HepG2 (cell line): ENCODE results near the gene INF2. TPM values are rescaled to one million over a fixed set of nuclear protein-coding genes. Genes with fewer than 3 reads are reported as not detected.
A peak's percentile ranks its signal among the peaks of the same experiment; 100 is the strongest.

Experiments
- ATM ChIP-seq: fragments of 450-650 bp; IDR thresholded peaks from 2 replicates; pipeline ENCODE4 v1.7.1; 2017; ENCODE audit warnings: mild to moderate bottlenecking, borderline replicate concordance
- BRCA1 ChIP-seq: sonication (generic); formaldehyde crosslinking; IDR thresholded peaks from 2 replicates; pipeline ENCODE4 v1.4.0; 2020; ENCODE audit warnings: missing genetic modification reagents
- CREB1 ChIP-seq, 2 experiments: fragments of 450-650 bp in 1 of 2; IDR thresholded peaks; 2 replicates each; pipeline ENCODE4 v1.6.1; 2016 to 2017; ENCODE audit warnings: control low read depth in 1 of 2, mild to moderate bottlenecking in 1 of 2, missing compliant biosample characterization in 1 of 2, missing genetic modification characterization in 1 of 2
- EP300 ChIP-seq, 3 experiments: sonication (generic) in 1 of 3; formaldehyde crosslinking in 1 of 3; IDR thresholded peaks; 2 replicates each; pipeline versions ENCODE4 v1.5.1 to v1.6.1; 2011 to 2020; ENCODE audit warnings: low read depth in 2 of 3, low read length in 2 of 3, borderline replicate concordance in 1 of 3, improper control_type of control experiment in 1 of 3, mild to moderate bottlenecking in 1 of 3, missing genetic modification reagents in 1 of 3, moderate library complexity in 1 of 3
- HES4 ChIP-seq: sonication (generic); formaldehyde crosslinking; IDR thresholded peaks from 2 replicates; pipeline ENCODE4 v1.9.0; 2021; ENCODE audit warnings: mild to moderate bottlenecking, missing genetic modification reagents, borderline replicate concordance
- HOXA7 ChIP-seq: sonication (generic); formaldehyde crosslinking; IDR thresholded peaks from 2 replicates; pipeline ENCODE4 v1.8.1; 2022; ENCODE audit warnings: mild to moderate bottlenecking, missing genetic modification reagents, moderate library complexity
- RARG ChIP-seq: sonication (generic); formaldehyde crosslinking; IDR thresholded peaks from 2 replicates; pipeline ENCODE4 v1.4.0; 2020; ENCODE audit warnings: low read depth, mild to moderate bottlenecking, missing genetic modification reagents
- TGIF2 ChIP-seq: IDR thresholded peaks from 2 replicates; pipeline ENCODE4 v1.6.1; 2016; ENCODE audit warnings: control low read depth, missing compliant biosample characterization
- ZBTB21 ChIP-seq: sonication (generic); formaldehyde crosslinking; IDR thresholded peaks from 2 replicates; pipeline ENCODE4 v1.4.0; 2020; ENCODE audit warnings: missing genetic modification reagents
- ZNF3 ChIP-seq: IDR thresholded peaks from 2 replicates; pipeline ENCODE4 v1.7.0; 2017; ENCODE audit warnings: inconsistent platforms
- ZNF615 ChIP-seq: sonication (generic); formaldehyde crosslinking; IDR thresholded peaks from 2 replicates; pipeline ENCODE4 v1.5.0; 2020; ENCODE audit warnings: mild to moderate bottlenecking, missing genetic modification reagents, borderline replicate concordance
- ZNF703 ChIP-seq: sonication (generic); formaldehyde crosslinking; IDR thresholded peaks from 2 replicates; pipeline ENCODE4 v1.5.1; 2020; ENCODE audit warnings: missing genetic modification reagents, mild to moderate bottlenecking, moderate library complexity, borderline replicate concordance
- ZNF768 ChIP-seq: sonication (generic); formaldehyde crosslinking; IDR thresholded peaks from 2 replicates; pipeline ENCODE4 v1.4.0; 2020; ENCODE audit warnings: missing genetic modification reagents
- polyA plus RNA-seq, 8 experiments: library from polyadenylated mRNA; depleted of rRNA in 3 of 8; stranded (reverse) in 7 of 8; unstranded in 1 of 8; fragments of >200 nt; fragmentation: Illumina TruSeq in 4 of 8; extraction: Trizol in 4 of 8; gene quantifications; 2 replicates each; pipeline versions ENCODE4 v1.2.1 to v1.2.3, GENCODE V29; 2011 to 2016; ENCODE audit warnings: low read depth in 4 of 8, missing spikeins in 1 of 8, mixed read lengths in 1 of 8; ENCODE audit not compliant: insufficient read depth in 1 of 8
- total RNA-seq, 5 experiments: library from RNA; depleted of rRNA; stranded (reverse); fragments of >200 nt; fragmentation: Illumina TruSeq; extraction: Trizol; gene quantifications; 2 replicates each; pipeline ENCODE4 v1.2.3, GENCODE V29; 2016; ENCODE audit warnings: low read depth in 1 of 5
- TF ChIP-seq, protein P1 (sequence below): sonication (generic); formaldehyde crosslinking; IDR thresholded peaks from 2 replicates; pipeline ENCODE4 v1.4.0; 2020; ENCODE audit warnings: missing genetic modification reagents
- TF ChIP-seq, protein P2 (sequence below): sonication (generic); formaldehyde crosslinking; IDR thresholded peaks from 2 replicates; pipeline ENCODE4 v1.4.0; 2020; ENCODE audit warnings: mild to moderate bottlenecking, missing genetic modification reagents
- TF ChIP-seq, protein P3 (sequence below): sonication (generic); formaldehyde crosslinking; IDR thresholded peaks from 2 replicates; pipeline ENCODE4 v1.5.0; 2020; ENCODE audit warnings: missing genetic modification reagents
- TF ChIP-seq, protein P4 (sequence below): sonication (generic); formaldehyde crosslinking; IDR thresholded peaks from 2 replicates; pipeline ENCODE4 v1.4.0; 2020; ENCODE audit warnings: missing genetic modification reagents
- TF ChIP-seq, protein P5 (sequence below): sonication (generic); formaldehyde crosslinking; IDR thresholded peaks from 2 replicates; pipeline ENCODE4 v1.4.0; 2020; ENCODE audit warnings: mild to moderate bottlenecking, missing genetic modification reagents

Gene INF2
- total and polyA plus RNA-seq, 2 of the 13 experiments (the other 11 are each of a cell fraction or from before 2014, with no cell fraction given), result 16.4 to 26.4 TPM

DNA sequence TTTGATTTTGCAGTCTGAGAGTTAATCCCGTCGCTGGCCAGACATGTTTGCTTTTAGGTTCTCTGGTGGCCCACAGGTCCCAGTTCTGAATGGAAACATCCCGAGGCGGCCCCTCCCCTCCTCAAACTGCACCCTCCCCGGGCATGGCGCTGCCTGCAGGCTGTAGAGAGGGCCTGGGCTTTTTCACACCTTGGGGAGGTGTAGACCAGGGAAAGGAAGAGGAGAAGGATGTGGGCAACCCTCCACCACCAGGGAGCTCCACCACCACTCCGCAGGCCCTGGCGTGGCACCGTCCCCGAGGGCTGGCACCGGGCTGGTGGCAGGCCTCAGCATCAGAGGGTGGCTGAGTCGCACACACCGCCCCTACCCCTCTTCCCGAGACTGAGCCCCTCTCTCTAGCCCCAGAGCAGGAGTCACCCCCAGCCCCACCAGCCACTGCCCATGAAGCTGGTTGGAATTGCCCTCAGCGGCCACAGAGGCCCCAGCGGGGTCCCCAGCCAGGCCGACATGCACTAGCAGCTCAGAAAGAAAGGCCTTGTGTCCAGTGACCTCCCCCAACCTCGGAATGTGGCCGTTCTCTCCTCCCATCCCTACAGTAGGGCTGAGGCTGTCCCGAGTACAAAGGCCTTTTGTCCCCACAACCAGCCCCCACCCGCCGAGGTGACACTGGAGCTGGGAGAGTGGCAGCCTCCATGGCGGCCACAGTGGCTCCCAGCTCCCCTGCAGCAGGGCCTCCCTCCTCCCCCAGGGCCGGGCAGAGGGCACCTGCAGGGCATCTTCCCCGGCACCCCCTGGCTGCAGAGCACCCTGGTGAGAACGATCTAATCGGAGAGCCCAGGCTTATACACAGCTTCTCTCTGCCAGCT lies 23.5 kb upstream of the INF2 start (continued):
- TF ChIP-seq, protein P1, sequence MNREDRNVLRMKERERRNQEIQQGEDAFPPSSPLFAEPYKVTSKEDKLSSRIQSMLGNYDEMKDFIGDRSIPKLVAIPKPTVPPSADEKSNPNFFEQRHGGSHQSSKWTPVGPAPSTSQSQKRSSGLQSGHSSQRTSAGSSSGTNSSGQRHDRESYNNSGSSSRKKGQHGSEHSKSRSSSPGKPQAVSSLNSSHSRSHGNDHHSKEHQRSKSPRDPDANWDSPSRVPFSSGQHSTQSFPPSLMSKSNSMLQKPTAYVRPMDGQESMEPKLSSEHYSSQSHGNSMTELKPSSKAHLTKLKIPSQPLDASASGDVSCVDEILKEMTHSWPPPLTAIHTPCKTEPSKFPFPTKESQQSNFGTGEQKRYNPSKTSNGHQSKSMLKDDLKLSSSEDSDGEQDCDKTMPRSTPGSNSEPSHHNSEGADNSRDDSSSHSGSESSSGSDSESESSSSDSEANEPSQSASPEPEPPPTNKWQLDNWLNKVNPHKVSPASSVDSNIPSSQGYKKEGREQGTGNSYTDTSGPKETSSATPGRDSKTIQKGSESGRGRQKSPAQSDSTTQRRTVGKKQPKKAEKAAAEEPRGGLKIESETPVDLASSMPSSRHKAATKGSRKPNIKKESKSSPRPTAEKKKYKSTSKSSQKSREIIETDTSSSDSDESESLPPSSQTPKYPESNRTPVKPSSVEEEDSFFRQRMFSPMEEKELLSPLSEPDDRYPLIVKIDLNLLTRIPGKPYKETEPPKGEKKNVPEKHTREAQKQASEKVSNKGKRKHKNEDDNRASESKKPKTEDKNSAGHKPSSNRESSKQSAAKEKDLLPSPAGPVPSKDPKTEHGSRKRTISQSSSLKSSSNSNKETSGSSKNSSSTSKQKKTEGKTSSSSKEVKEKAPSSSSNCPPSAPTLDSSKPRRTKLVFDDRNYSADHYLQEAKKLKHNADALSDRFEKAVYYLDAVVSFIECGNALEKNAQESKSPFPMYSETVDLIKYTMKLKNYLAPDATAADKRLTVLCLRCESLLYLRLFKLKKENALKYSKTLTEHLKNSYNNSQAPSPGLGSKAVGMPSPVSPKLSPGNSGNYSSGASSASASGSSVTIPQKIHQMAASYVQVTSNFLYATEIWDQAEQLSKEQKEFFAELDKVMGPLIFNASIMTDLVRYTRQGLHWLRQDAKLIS (CRISPR knock-in tag), result no peak
- TF ChIP-seq ZNF768 (no peak), BRCA1 (CRISPR knock-in tag) (no peak), HOXA7 (no peak), ATM (no peak), CREB1 (IDR thresholded peaks at IDR 0.05) (no peak), CREB1 (CRISPR knock-in tag; IDR thresholded peaks at IDR 0.05) (no peak; the same call in 1 of the 2 replicates), ZBTB21 (CRISPR knock-in tag) (no peak), ZNF3 (no peak), HES4 (CRISPR knock-in tag) (no peak), EP300 (IDR thresholded peaks at IDR 0.05; ENCODE audit: low read depth in 2 of 2, low read length in 2 of 2) (peak; percentile 74 to 87; a peak in 3 of 4 replicates), EP300 (CRISPR knock-in tag; IDR thresholded peaks at IDR 0.05; ENCODE audit: borderline replicate concordance) (peak; percentile 80), ZNF703 (CRISPR knock-in tag) (no peak), TGIF2 (peak; percentile 63; the same call in 1 of the 2 replicates), ZNF615 (CRISPR knock-in tag) (no peak; the same call in 1 of the 2 replicates), RARG (CRISPR knock-in tag) (no peak)
- TF ChIP-seq, protein P2, sequence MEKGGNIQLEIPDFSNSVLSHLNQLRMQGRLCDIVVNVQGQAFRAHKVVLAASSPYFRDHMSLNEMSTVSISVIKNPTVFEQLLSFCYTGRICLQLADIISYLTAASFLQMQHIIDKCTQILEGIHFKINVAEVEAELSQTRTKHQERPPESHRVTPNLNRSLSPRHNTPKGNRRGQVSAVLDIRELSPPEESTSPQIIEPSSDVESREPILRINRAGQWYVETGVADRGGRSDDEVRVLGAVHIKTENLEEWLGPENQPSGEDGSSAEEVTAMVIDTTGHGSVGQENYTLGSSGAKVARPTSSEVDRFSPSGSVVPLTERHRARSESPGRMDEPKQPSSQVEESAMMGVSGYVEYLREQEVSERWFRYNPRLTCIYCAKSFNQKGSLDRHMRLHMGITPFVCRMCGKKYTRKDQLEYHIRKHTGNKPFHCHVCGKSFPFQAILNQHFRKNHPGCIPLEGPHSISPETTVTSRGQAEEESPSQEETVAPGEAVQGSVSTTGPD (CRISPR knock-in tag), result no peak; the same call in 1 of the 2 replicates
- TF ChIP-seq, protein P3, sequence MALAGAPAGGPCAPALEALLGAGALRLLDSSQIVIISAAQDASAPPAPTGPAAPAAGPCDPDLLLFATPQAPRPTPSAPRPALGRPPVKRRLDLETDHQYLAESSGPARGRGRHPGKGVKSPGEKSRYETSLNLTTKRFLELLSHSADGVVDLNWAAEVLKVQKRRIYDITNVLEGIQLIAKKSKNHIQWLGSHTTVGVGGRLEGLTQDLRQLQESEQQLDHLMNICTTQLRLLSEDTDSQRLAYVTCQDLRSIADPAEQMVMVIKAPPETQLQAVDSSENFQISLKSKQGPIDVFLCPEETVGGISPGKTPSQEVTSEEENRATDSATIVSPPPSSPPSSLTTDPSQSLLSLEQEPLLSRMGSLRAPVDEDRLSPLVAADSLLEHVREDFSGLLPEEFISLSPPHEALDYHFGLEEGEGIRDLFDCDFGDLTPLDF (CRISPR knock-in tag), result no peak
- TF ChIP-seq, protein P4, sequence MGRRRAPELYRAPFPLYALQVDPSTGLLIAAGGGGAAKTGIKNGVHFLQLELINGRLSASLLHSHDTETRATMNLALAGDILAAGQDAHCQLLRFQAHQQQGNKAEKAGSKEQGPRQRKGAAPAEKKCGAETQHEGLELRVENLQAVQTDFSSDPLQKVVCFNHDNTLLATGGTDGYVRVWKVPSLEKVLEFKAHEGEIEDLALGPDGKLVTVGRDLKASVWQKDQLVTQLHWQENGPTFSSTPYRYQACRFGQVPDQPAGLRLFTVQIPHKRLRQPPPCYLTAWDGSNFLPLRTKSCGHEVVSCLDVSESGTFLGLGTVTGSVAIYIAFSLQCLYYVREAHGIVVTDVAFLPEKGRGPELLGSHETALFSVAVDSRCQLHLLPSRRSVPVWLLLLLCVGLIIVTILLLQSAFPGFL (CRISPR knock-in tag), result no peak
- TF ChIP-seq, protein P5, sequence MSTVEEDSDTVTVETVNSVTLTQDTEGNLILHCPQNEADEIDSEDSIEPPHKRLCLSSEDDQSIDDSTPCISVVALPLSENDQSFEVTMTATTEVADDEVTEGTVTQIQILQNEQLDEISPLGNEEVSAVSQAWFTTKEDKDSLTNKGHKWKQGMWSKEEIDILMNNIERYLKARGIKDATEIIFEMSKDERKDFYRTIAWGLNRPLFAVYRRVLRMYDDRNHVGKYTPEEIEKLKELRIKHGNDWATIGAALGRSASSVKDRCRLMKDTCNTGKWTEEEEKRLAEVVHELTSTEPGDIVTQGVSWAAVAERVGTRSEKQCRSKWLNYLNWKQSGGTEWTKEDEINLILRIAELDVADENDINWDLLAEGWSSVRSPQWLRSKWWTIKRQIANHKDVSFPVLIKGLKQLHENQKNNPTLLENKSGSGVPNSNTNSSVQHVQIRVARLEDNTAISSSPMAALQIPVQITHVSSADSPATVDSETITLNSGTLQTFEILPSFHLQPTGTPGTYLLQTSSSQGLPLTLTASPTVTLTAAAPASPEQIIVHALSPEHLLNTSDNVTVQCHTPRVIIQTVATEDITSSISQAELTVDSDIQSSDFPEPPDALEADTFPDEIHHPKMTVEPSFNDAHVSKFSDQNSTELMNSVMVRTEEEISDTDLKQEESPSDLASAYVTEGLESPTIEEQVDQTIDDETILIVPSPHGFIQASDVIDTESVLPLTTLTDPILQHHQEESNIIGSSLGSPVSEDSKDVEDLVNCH (CRISPR knock-in tag), result no peak
